ENCODE results near the gene IZUMO1.

DNA sequence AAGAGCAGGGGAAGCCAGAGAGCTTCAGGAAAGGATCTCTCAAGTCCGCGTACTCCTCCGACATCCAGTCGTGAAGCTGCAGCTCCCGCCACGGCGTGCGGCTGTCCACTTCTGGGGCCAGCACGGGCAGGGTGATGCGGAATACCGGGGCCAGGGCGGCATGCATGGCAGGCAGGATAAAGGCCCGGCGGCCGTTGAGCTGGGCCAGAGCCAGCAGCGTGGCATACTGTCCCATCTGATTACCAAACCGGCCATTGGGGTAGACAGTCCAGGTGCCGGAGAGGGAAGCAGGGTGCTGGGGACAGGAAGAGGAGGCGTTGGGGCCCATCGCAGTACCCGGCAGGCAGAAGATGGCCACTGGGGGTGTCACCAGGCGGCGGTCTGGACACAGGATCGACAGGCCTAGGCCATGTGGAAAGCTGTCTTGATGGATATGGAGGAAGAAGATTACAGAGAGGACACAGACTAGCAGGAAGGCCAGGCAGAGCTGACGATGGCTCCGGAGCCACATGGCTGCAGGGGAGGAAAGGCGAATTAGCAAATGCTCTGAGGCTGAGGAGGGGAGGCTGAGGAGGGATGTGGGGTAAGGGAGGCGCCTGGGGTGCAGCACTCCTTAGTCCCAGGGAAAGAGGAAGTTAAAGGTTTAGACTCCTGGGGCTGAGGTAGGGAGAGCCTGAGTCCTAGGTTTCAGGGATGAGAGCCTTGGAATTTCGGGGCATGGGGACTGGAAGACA lies 4.2 kb upstream of the IZUMO1 start:
- TF ChIP-seq, protein P1, sequence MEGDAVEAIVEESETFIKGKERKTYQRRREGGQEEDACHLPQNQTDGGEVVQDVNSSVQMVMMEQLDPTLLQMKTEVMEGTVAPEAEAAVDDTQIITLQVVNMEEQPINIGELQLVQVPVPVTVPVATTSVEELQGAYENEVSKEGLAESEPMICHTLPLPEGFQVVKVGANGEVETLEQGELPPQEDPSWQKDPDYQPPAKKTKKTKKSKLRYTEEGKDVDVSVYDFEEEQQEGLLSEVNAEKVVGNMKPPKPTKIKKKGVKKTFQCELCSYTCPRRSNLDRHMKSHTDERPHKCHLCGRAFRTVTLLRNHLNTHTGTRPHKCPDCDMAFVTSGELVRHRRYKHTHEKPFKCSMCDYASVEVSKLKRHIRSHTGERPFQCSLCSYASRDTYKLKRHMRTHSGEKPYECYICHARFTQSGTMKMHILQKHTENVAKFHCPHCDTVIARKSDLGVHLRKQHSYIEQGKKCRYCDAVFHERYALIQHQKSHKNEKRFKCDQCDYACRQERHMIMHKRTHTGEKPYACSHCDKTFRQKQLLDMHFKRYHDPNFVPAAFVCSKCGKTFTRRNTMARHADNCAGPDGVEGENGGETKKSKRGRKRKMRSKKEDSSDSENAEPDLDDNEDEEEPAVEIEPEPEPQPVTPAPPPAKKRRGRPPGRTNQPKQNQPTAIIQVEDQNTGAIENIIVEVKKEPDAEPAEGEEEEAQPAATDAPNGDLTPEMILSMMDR (IDR thresholded peaks at IDR 0.05 in 2 of 3, conservative IDR thresholded peaks at IDR 0.05 in 1 of 3; ENCODE audit: insufficient read depth in 2 of 3, low read depth in 1 of 3, low read length in 3 of 3), result no peak
- TF ChIP-seq EP300 (IDR thresholded peaks at IDR 0.05; ENCODE audit: low read length), result no peak
- TF ChIP-seq, protein P2, sequence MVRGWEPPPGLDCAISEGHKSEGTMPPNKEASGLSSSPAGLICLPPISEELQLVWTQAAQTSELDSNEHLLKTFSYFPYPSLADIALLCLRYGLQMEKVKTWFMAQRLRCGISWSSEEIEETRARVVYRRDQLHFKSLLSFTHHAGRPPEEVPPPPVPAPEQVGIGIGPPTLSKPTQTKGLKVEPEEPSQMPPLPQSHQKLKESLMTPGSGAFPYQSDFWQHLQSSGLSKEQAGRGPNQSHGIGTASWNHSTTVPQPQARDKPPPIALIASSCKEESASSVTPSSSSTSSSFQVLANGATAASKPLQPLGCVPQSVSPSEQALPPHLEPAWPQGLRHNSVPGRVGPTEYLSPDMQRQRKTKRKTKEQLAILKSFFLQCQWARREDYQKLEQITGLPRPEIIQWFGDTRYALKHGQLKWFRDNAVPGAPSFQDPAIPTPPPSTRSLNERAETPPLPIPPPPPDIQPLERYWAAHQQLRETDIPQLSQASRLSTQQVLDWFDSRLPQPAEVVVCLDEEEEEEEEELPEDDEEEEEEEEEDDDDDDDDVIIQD (CRISPR knock-in tag; IDR thresholded peaks at IDR 0.05), result no peak
- no peak for TF ChIP-seq CREM (IDR thresholded peaks at IDR 0.05; ENCODE audit: low read depth)
- TF ChIP-seq ZNF224 (CRISPR knock-in tag; IDR thresholded peaks at IDR 0.05), result no peak
- no peak for TF ChIP-seq HSF4 (CRISPR knock-in tag; IDR thresholded peaks at IDR 0.05; ENCODE audit: borderline replicate concordance)
- TF ChIP-seq, protein P3, sequence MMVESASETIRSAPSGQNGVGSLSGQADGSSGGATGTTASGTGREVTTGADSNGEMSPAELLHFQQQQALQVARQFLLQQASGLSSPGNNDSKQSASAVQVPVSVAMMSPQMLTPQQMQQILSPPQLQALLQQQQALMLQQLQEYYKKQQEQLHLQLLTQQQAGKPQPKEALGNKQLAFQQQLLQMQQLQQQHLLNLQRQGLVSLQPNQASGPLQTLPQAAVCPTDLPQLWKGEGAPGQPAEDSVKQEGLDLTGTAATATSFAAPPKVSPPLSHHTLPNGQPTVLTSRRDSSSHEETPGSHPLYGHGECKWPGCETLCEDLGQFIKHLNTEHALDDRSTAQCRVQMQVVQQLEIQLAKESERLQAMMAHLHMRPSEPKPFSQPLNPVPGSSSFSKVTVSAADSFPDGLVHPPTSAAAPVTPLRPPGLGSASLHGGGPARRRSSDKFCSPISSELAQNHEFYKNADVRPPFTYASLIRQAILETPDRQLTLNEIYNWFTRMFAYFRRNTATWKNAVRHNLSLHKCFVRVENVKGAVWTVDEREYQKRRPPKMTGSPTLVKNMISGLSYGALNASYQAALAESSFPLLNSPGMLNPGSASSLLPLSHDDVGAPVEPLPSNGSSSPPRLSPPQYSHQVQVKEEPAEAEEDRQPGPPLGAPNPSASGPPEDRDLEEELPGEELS (CRISPR knock-in tag; IDR thresholded peaks at IDR 0.05; ENCODE audit: borderline replicate concordance), result no peak
- no peak for TF ChIP-seq FOS (IDR thresholded peaks at IDR 0.05; ENCODE audit: extremely low read depth, insufficient read length)
- TF ChIP-seq, protein P4, sequence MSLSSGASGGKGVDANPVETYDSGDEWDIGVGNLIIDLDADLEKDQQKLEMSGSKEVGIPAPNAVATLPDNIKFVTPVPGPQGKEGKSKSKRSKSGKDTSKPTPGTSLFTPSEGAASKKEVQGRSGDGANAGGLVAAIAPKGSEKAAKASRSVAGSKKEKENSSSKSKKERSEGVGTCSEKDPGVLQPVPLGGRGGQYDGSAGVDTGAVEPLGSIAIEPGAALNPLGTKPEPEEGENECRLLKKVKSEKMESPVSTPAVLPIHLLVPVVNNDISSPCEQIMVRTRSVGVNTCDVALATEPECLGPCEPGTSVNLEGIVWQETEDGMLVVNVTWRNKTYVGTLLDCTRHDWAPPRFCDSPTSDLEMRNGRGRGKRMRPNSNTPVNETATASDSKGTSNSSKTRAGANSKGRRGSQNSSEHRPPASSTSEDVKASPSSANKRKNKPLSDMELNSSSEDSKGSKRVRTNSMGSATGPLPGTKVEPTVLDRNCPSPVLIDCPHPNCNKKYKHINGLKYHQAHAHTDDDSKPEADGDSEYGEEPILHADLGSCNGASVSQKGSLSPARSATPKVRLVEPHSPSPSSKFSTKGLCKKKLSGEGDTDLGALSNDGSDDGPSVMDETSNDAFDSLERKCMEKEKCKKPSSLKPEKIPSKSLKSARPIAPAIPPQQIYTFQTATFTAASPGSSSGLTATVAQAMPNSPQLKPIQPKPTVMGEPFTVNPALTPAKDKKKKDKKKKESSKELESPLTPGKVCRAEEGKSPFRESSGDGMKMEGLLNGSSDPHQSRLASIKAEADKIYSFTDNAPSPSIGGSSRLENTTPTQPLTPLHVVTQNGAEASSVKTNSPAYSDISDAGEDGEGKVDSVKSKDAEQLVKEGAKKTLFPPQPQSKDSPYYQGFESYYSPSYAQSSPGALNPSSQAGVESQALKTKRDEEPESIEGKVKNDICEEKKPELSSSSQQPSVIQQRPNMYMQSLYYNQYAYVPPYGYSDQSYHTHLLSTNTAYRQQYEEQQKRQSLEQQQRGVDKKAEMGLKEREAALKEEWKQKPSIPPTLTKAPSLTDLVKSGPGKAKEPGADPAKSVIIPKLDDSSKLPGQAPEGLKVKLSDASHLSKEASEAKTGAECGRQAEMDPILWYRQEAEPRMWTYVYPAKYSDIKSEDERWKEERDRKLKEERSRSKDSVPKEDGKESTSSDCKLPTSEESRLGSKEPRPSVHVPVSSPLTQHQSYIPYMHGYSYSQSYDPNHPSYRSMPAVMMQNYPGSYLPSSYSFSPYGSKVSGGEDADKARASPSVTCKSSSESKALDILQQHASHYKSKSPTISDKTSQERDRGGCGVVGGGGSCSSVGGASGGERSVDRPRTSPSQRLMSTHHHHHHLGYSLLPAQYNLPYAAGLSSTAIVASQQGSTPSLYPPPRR (CRISPR knock-in tag; IDR thresholded peaks at IDR 0.05; ENCODE audit: borderline replicate concordance), result no peak
- TF ChIP-seq ZNF263 (CRISPR knock-in tag; IDR thresholded peaks at IDR 0.05; ENCODE audit: borderline replicate concordance), result no peak
- no peak for TF ChIP-seq NRF1 (conservative IDR thresholded peaks at IDR 0.05 in 1 of 2, IDR thresholded peaks at IDR 0.05 in 1 of 2)
